Cerebellar cortex (tissue), 1 donor: ENCODE results near the gene GRID2.

Experiments
- DNase-seq: peaks from one replicate; pipeline ENCODE4 v3.0.0-alpha.2; 2015; ENCODE audit warnings: low spot score

GRID2 gene

DNA sequence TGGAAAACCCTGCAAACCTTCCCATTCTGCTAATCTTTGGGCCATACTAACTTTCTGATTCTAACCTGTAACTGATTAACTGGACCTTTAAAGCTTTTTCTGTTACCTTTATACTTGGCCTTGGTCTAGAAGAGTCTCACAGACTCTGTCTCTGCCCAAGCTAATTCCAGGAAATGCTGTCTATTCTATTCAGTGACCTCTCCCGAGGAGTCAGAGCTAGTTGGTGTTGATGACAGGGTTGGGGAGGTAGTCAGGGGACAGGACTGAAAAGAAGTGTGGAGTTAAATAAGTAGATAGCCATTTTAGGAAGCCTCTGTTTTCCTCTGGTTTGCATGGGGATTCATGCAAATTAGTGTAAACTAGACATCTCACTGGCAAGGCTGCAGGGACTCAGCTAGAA, 429.5 kb downstream of the GRID2 start:
- DNase-seq = peak; percentile 5

DNA sequence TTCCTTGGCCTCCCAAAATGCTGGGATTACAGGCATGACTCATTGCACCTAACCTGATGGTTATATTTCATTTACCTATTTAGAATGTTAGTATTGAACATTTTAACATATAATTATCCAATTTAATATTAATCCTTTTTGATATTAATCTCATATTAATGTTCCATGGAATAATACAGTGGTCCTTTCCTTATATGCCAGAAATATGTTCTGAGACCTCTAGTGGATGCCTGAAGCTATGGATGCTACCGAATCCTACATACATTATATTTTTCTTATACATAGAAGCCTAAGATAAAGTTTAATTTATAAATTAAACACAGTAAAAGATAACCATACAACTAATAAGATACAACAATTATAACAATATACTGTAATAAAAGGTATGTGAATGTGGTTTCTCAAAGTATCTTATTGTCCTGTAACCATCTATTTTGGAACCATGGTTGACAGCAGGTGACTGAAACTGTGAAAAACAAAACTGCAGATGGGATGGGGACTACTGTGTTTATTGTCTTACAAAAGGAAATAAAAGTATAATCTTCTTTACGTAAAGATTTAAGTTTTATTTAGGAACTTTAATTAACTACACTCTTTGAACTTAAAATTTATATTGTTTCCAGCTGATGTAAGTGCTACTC, 431.4 kb downstream of the GRID2 start:
- DNase-seq = no peak

GRCh38 chr4:92760433-92760832, 456.7 kb downstream of the GRID2 start:
- no peak for DNase-seq

- DNase-seq = no peak
Measured at GRCh38 chr4:92776080-92776479, 472.3 kb downstream of the GRID2 start.

DNA sequence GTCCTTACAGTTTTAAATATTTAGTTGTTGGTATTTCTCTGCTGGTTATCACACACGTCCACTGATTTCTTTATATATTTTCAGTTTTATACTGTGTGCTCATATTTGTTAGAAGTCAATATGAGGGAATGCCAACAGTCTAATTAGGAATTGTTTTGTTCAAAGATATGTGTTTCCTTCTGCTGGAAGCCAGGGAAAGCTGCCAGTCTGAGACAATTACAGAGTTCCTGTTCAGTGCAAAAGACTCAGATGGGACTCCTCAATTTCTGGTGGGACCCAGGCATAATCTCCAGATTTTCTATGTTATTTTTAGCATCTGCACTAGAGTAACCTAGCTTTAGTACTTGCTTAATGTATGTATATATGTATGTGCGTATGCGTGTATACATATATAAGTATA, 486.0 kb downstream of the GRID2 start:
- DNase-seq = peak; percentile 25

GRCh38 chr4:92791871-92792440, 488.2 kb downstream of the GRID2 start:
- DNase-seq = peak; percentile 62

GRCh38 chr4:92809381-92809780, 505.6 kb downstream of the GRID2 start:
- no peak for DNase-seq

GRCh38 chr4:92812652-92813051, 508.9 kb downstream of the GRID2 start:
- DNase-seq = no peak

- DNase-seq = no peak
Measured at GRCh38 chr4:92814677-92815076, 510.9 kb downstream of the GRID2 start.

DNA sequence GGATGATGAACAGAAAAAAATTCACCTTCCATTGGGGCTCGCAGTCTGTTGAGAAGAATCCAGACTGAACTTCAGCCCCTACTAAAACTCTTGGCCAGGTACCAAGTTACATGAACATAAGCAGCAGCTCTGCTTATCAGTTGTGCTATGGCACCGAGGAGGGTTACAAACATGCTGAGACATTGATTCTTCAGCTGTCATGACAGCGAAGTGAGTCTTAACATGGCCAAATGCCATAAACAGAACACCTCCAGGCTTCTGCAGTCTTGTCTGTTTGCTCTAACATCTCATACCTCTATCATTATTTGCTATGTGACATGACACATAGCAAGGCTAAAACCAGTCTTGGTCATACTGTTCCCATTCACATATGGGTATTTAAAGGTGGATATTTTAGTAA, 521.5 kb downstream of the GRID2 start:
- peak; percentile 46 for DNase-seq

DNA sequence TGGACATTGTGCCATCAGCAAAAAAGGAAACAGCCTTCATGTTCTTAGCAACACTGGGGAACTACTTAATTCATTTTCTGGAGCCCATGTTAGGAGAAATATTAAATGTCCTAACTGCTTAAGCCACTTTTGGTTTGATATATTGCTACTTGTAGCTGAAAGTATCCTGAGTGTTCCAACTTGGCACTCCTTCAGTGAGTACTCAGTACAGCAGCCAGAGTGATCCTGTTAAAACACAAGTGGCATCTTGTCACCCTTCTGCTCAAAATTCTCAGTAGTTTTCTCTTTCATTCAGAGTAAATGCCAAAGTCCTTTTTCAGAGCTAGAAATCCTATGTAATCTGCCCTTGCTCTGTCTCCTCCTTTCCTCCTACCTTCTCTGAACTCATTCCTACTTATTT, 522.0 kb downstream of the GRID2 start:
- peak; percentile 74 for DNase-seq

DNA sequence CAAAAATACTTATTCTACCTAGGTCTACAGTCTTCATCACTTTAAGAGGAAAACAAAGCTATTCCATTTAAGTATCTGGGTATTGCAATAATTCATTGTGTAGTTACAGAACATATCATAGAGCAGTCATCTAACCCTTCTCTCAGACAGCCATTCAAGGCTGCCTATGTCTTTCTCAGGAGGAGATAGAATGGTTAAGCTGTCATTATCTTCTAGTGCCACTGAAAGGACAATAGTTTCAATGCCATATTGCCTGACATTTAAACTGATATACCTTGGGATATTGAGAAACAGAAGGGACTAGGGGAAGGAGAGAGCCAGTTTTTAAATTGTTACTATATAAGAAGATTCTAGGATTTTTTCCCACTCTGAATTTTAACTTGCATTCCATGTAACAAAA, 527.0 kb downstream of the GRID2 start:
- no peak for DNase-seq

DNA sequence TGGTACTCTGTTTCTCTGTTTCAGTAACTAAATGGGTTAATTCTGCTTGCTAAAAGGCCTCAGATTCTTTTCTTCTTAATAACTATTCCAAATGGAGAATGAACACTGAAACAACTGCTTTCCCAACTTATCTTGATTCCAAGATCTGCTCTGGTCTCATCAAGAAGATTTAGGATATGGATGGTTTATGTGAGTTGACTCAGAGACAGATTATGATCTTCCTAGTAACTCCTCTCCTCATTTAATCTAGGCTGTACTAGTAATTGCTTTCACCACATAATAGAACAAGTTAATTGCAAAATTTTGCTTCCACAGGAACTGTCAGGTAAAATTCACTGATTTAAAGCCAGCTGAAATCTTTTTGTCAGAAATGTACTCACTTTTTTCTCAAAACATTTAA, 537.1 kb downstream of the GRID2 start:
- DNase-seq = no peak

GRCh38 chr4:92843784-92844183, 540.0 kb downstream of the GRID2 start:
- DNase-seq = no peak

DNA sequence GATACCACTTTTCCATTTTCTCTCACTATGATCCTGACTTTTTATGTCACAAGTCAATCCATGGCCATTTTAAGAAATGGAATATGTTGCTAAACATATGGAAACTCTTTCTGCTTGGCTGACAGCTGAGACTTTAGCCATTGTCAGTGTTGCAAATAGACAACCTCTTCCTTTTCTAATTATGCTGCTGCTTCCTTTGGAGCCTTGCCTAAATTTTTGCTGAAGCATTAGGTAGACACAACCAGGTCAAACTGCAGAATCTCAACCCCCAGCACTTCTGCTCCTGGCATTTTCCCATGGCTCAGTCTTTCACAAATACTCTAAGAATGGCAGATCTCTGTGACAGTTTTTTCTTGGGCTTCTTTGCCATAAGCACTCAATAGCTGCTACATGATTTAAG, 543.3 kb downstream of the GRID2 start:
- peak; percentile 92 for DNase-seq

- no peak for DNase-seq
Measured at GRCh38 chr4:92862509-92862908, 558.7 kb downstream of the GRID2 start.

- peak; percentile 83 for DNase-seq
Measured at GRCh38 chr4:92864096-92864495, 560.3 kb downstream of the GRID2 start.

DNA sequence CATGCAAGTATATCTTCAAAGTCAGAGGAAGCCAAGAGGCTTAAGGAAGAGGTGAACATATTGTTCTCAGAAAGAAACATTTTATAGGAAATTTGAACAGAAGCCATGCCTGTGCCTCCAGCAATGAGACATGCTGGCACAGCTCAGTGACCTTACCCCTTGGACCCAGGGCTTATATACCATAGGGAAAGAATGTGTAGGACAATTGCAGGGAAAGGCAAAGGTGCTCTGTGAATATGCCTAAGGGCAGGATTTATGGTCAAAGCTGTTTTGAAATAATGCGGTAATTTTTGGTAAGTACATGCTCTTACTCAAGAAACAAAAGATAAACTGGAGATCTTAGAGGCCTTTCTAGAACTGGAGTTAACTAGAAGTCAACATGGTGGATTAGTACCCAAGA, 568.8 kb downstream of the GRID2 start:
- no peak for DNase-seq

DNA sequence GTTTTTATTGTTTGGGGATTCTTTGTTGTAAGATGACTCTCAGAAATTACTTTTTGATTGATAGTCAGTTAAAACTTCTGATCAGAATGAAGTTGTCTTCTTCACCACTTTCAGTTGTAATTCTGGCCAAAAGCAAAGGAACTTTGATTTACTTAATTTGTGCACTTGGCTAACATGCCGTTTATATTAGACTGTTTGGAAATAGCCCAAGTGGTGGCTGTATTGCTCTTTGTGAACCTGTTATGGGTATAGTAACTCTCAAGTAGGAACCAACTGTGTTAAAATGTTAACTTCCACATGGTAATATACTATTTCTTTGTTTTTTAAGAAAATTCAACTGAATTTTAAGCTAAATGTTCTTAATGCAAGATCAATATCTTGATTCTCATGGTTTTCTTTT, 581.9 kb downstream of the GRID2 start:
- no peak for DNase-seq

DNA sequence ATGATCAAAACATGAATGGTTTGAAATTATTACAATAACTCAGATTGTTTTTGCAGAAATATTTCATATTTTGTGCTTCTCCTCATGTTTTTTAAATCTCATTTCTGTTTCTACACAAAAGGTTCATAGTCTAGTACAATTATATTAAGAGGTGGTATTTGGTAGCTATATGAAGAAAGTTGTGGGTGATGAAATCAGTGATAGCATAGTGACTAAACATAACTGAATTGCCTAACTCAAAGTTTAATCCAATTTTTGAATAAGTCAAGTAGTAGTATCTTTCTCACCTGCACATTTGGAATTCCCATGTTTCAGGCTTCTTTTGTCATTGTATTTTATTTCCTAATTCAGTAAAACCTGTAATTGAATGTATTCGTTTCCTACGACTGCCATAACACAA, 648.7 kb downstream of the GRID2 start:
- DNase-seq = no peak

DNA sequence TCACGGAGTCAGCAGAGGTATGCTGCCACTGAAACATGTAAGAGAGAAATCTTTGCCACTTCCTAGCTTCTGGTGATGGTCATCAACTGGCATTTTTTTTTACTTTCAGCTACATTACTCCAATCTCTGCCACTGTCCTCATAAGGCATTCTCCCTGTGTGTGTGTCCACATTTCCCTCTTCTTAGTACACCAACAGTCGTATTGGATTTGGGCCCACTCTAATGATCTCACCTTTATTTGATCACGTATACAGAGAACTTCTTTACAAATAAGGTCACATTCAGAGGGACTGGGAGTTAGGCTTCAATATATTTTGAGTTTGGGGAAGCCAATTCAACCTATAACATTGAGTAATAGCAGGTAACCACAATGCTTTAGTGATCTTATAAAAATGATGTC, 649.1 kb downstream of the GRID2 start:
- DNase-seq = no peak

GRCh38 chr4:92953462-92953861, 649.7 kb downstream of the GRID2 start:
- no peak for DNase-seq

DNA sequence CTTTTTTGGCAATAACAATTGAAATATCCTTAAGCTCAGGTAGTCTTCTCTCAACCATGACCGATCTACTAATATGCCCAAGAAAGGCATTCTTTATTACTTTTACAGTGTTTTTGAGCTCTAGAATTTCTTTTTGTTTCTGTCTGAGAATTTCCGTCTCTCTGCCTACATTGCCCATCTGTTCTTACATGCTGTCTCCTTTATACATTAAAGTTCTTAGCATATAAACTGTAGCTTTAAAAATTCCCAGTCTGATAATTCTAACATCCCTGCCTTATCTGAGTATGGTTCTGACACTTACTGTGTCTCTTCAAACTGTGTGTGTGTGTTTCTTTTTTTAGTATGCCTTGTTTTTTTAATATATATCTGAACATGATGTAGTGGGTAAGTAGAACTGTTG, 658.1 kb downstream of the GRID2 start:
- DNase-seq = no peak

DNA sequence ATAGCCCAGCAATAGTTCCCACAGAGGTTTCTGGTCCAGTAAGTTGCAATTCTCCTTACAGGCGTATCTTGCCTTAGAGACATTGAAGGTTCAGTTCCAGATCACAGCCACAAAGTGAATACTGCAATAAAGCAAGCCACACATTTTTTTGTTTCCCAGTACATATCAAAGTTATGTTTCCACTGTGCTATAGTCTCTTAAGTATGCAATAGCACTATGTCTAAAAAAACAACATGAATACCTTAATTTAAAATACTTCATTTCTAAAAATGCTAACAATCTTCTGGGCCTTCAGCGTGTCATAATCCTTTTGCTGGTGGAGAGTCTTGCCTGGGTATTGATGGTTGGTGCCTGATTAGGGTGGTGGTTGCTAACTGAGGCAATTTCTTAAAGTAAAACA, 659.1 kb downstream of the GRID2 start:
- DNase-seq = no peak
